ENCODE data around the gene CDH23.

GRCh38 chr10:71378336-71379117 is 18.2 kb upstream of the CDH23 start:
- TF ChIP-seq POLR2AphosphoS5 (IDR thresholded peaks at IDR 0.05) (no peak), CTCF (IDR thresholded peaks at IDR 0.05) (no peak)

Data from suprapubic skin (tissue), 3 donors.